K562 (cell line): ENCODE measurements around the gene WFDC9.
"Not testable (repeated sequence)": the region's sequence is repeated elsewhere in the genome, so short reads cannot be mapped to it uniquely, and the experiment has no call there.

Source experiments
- ETS1 ChIP-seq: conservative IDR thresholded peaks from 2 replicates; pipeline ENCODE4 v1.6.1; 2011; ENCODE audit warnings: low read depth, mild to moderate bottlenecking, low read length; ENCODE audit not compliant: control insufficient read depth
- EZH2 ChIP-seq: IDR thresholded peaks from 2 replicates; pipeline ENCODE4 v1.6.1; 2012; ENCODE audit warnings: low read depth, mild to moderate bottlenecking, inconsistent platforms, low read length, borderline replicate concordance
- GATA2 ChIP-seq: sonication (generic); formaldehyde crosslinking; IDR thresholded peaks from 2 replicates; pipeline ENCODE4 v1.4.0; 2020; ENCODE audit warnings: mild to moderate bottlenecking, missing genetic modification reagents
- HDAC1 ChIP-seq, 2 experiments: fragments of 450-650 bp; IDR thresholded peaks; 2 replicates each; pipeline ENCODE4 v1.6.1; 2016 to 2017; ENCODE audit warnings: inconsistent platforms in 1 of 2, mild to moderate bottlenecking in 1 of 2, moderate library complexity in 1 of 2
- KAT7 ChIP-seq: sonication (generic); formaldehyde crosslinking; IDR thresholded peaks from 2 replicates; pipeline ENCODE4 v1.8.0; 2022; ENCODE audit warnings: missing genetic modification reagents, mild to moderate bottlenecking, borderline replicate concordance
- POLR2A ChIP-seq: fragments of 450-650 bp; conservative IDR thresholded peaks from 2 replicates; pipeline ENCODE4 v1.6.1; 2016
- RAD51 ChIP-seq: fragments of 450-650 bp; IDR thresholded peaks from 2 replicates; pipeline ENCODE4 v1.7.1; 2016; ENCODE audit warnings: low read depth, mild to moderate bottlenecking, borderline replicate concordance
- SIN3A ChIP-seq, 2 experiments: fragments of 150-350 bp in 1 of 2; IDR thresholded peaks; 2 replicates each; pipeline ENCODE4 v1.6.1; 2011 to 2016; ENCODE audit warnings: borderline replicate concordance in 2 of 2, low read depth in 2 of 2, low read length in 2 of 2, mild to moderate bottlenecking in 2 of 2, moderate library complexity in 2 of 2; ENCODE audit not compliant: control insufficient read depth in 1 of 2

GRCh38 chr20:45569650-45570049 lies 61.4 kb downstream of the WFDC9 start:
- TF ChIP-seq GATA2 (CRISPR knock-in tag); HDAC1 (IDR thresholded peaks at IDR 0.05); SIN3A (IDR thresholded peaks at IDR 0.05; ENCODE audit: borderline replicate concordance in 2 of 2, control insufficient read depth in 1 of 2, low read depth in 2 of 2, low read length in 2 of 2); POLR2A; EZH2; RAD51; ETS1; KAT7 (CRISPR knock-in tag): not testable (repeated sequence)
